ENCODE measurements around the gene KCNMA1. TPM values are rescaled to one million over a fixed set of nuclear protein-coding genes. Genes with fewer than 3 reads are reported as not detected.

The KCNMA1 gene
- polyA plus RNA-seq, 1 donor from 2014 or later = 60.8 TPM

- Histone ChIP-seq H3F3A (ENCODE audit: insufficient read depth, low read length, poor library complexity, severe bottlenecking) (no peaks in the 10 kb centered on the region), H3K36me3 (ENCODE audit: insufficient read depth, low read length) (no peaks in the 10 kb centered on the region), H3K4me2 (ENCODE audit: low read length) (no peak overlapping the region), H3K9ac (ENCODE audit: low read length) (no peak overlapping the region), H3K9me3 (ENCODE audit: low read length) (no peaks in the 10 kb centered on the region), H3K79me2 (replicated peaks; ENCODE audit: insufficient read depth, low read length) (no peaks in the 10 kb centered on the region), H3K27me3 (ENCODE audit: insufficient read depth, low read depth, low read length) (no peaks in the 10 kb centered on the region), H3K4me3 (ENCODE audit: low read length) (no peak overlapping the region), H3K9me2 (ENCODE audit: insufficient read depth, low read length) (no peaks in the 10 kb centered on the region), H3K27ac (ENCODE audit: low read length) (no peak overlapping the region), H4K20me1 (ENCODE audit: insufficient read depth) (no peaks in the 10 kb centered on the region), H2AFZ (ENCODE audit: low read depth, low read length) (no peak overlapping the region)
- no peak for TF ChIP-seq EP300 (conservative IDR thresholded peaks at IDR 0.05; ENCODE audit: poor library complexity, severe bottlenecking)
- TF ChIP-seq MXI1 (conservative IDR thresholded peaks at IDR 0.05; ENCODE audit: poor library complexity, severe bottlenecking) = no peak
- no peak for TF ChIP-seq TAF1 (IDR thresholded peaks at IDR 0.05; ENCODE audit: low read depth)
- TF ChIP-seq CTCF (IDR thresholded peaks at IDR 0.05; ENCODE audit: poor library complexity, severe bottlenecking) = no peak
- TF ChIP-seq SMC3 (conservative IDR thresholded peaks at IDR 0.05; ENCODE audit: poor library complexity) = no peak
- no peak for TF ChIP-seq EZH2 (IDR thresholded peaks at IDR 0.05; ENCODE audit: borderline replicate concordance, insufficient read depth, low read length, poor library complexity, severe bottlenecking)
- no peak for TF ChIP-seq RAD21 (conservative IDR thresholded peaks at IDR 0.05)
- TF ChIP-seq REST (IDR thresholded peaks at IDR 0.05; ENCODE audit: borderline replicate concordance) = no peak
- TF ChIP-seq POLR2AphosphoS5 (IDR thresholded peaks at IDR 0.05) = no peak
Observed at GRCh38 chr10:77459905-77460304, 177.7 kb downstream of the KCNMA1 start.

- TF ChIP-seq EZH2 (IDR thresholded peaks at IDR 0.05; ENCODE audit: borderline replicate concordance, insufficient read depth, low read length, poor library complexity, severe bottlenecking) (no peak), CTCF (IDR thresholded peaks at IDR 0.05; ENCODE audit: poor library complexity, severe bottlenecking) (no peak), EP300 (conservative IDR thresholded peaks at IDR 0.05; ENCODE audit: poor library complexity, severe bottlenecking) (no peak), REST (IDR thresholded peaks at IDR 0.05; ENCODE audit: borderline replicate concordance) (no peak), RAD21 (conservative IDR thresholded peaks at IDR 0.05) (no peak), POLR2AphosphoS5 (IDR thresholded peaks at IDR 0.05) (no peak), MXI1 (conservative IDR thresholded peaks at IDR 0.05; ENCODE audit: poor library complexity, severe bottlenecking) (no peak), SMC3 (conservative IDR thresholded peaks at IDR 0.05; ENCODE audit: poor library complexity) (no peak), TAF1 (IDR thresholded peaks at IDR 0.05; ENCODE audit: low read depth) (no peak)
- no peak overlapping the region for H3K4me3 ChIP-seq (ENCODE audit: low read length)
- no peaks in the 10 kb centered on the region for H3K9me3 ChIP-seq (ENCODE audit: low read length)
- H3F3A ChIP-seq (ENCODE audit: insufficient read depth, low read length, poor library complexity, severe bottlenecking) = no peaks in the 10 kb centered on the region
- no peaks in the 10 kb centered on the region for H3K79me2 ChIP-seq (replicated peaks; ENCODE audit: insufficient read depth, low read length)
- no peaks in the 10 kb centered on the region for H3K9me2 ChIP-seq (ENCODE audit: insufficient read depth, low read length)
- H4K20me1 ChIP-seq (ENCODE audit: insufficient read depth) = no peaks in the 10 kb centered on the region
- no peak overlapping the region for H3K27ac ChIP-seq (ENCODE audit: low read length)
- H3K9ac ChIP-seq (ENCODE audit: low read length) = no peak overlapping the region
- H3K4me2 ChIP-seq (ENCODE audit: low read length) = no peak overlapping the region
- H2AFZ ChIP-seq (ENCODE audit: low read depth, low read length) = no peak overlapping the region
- no peaks in the 10 kb centered on the region for H3K36me3 ChIP-seq (ENCODE audit: insufficient read depth, low read length)
- no peaks in the 10 kb centered on the region for H3K27me3 ChIP-seq (ENCODE audit: insufficient read depth, low read depth, low read length)
Observed at GRCh38 chr10:77458986-77459590, 178.5 kb downstream of the KCNMA1 start.

Data from neural cell (in vitro differentiated cells).